Measurements from ENCODE around the gene RAPH1.

- TF ChIP-seq CTCF (optimal IDR thresholded peaks at IDR 0.05 in 1 of 3, IDR thresholded peaks at IDR 0.05 in 1 of 3, conservative IDR thresholded peaks at IDR 0.05 in 1 of 3; ENCODE audit: extremely low read depth in 1 of 3, insufficient read depth in 2 of 3, low read length in 3 of 3), result no peak
- no peak for TF ChIP-seq EZH2 (IDR thresholded peaks at IDR 0.05; ENCODE audit: low read length)
Measured at GRCh38 chr2:203412546-203413331, 122.4 kb downstream of the RAPH1 start.
